D341Med (cell line): ENCODE results near the gene POLQ.
"Not testable (repeated sequence)": the region's sequence is repeated elsewhere in the genome, so short reads cannot be mapped to it uniquely, and the experiment has no call there.

Experiments used
- DNase-seq: peaks from one replicate; pipeline ENCODE4 v3.0.0; 2012; ENCODE audit warnings: low spot score

Gene POLQ

DNA sequence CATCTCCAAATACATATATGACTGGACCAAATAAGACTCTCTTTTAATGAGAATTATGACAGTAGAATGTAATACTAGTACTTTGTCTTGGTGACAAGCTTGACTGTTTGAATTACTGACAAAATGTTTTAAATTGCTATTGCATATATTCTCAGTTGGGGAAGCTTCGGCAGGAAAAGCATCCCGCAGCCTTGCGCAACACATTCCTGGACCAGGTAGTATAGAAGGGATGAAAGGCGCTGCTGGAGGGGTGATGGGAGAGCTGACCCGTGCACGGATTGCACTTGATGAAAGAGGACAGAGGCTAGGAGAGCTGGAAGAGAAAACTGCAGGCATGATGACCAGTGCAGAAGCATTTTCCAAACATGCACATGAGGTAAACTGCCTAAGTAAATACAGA, 127.6 kb downstream of the POLQ start:
- no peak for DNase-seq

DNA sequence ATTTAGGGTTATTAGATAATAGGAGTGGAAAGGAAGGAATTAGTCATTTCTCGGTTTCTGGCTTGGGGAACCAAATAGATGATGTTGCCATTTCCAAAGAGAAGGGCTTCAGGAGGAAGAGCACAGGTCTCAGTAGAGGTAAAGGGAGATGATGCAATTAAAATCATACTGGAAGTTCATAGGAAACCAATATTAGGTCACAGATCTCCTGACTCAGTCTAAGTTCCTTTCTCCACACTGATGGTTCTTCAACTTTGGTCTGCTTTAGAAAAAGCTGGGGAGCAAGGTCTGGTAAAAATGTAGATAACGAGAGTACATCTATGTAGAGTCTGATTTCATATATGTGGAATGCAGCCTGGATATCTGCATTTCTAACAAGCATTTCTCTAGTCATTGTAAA, 130.9 kb downstream of the POLQ start:
- DNase-seq: no peak

DNA sequence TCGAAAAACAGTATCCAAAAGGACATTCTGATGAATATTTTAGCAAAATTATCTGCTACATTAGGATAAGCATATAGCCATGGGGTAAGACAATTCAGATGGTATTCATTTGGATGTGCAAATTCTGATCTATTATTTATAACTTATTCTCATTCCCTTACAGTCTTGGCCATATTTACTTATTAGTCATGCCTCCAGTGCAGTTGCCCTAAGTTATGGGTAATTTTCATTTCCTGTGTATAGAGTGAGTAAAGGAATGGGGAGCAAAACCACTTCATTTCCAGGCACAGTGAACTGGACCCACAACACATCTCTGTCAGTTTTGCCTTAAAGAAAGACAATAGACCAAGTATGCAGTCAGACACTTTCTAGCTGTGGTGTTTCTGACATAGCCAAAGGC, 134.3 kb downstream of the POLQ start:
- no peak for DNase-seq

DNA sequence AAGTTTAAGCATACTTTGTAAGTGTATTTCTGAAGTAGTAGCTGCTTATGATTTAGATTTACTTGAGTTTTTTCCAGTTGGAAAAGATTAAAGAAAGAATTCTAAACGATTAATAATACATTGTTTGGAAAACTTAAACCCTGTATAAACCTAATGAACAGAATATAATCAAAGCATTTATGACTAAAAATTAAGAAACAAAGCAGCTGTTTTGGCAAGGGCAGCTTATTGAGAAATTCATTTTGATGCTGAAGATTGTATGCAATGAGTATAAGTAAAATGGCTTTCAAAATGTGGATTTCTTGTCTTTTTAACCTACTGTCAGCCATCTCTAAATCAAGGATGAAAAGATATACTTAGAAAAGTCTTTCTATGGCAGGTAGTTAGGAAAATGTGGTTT, 140.2 kb downstream of the POLQ start:
- DNase-seq: no peak

DNA sequence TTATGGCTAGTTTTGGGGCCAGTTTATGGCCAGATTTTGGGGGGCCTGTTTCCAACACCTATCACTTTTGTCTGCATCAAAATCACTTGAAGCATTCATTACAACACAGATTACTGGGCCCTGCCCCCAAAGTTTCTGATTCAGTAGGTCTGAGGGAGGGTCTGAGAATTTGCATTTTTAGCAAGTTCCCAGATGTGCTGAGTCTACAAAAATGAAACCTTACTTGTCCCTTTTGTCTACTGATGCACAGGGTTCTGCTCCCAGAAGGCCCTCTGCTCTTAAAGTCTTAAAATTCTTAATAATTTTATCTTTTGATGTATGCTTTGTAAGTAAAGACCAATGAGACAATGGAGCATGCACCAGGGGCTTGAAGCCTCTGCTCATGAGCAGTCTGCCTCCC, 146.0 kb downstream of the POLQ start:
- no peak for DNase-seq

GRCh38 chr3:121398051-121398450, 147.7 kb downstream of the POLQ start:
- not testable (repeated sequence) for DNase-seq

- not testable (repeated sequence) for DNase-seq
Observed at GRCh38 chr3:121395967-121396366, 149.8 kb downstream of the POLQ start.

GRCh38 chr3:121388308-121388707, 157.5 kb downstream of the POLQ start:
- not testable (repeated sequence) for DNase-seq
